GM12865 (cell line): ENCODE data around the gene TBC1D3G.
"Not testable (repeated sequence)": the region's sequence is repeated elsewhere in the genome, so short reads cannot be mapped to it uniquely, and the experiment has no call there.

ENCODE experiments used
- DNase-seq: peaks from one replicate; pipeline ENCODE4 v3.0.0; 2010; ENCODE audit warnings: low read depth
- H3K4me3 ChIP-seq: 2 replicates; pipeline ENCODE4 v1.5.1; 2011; ENCODE audit warnings: mild to moderate bottlenecking, low read depth, low read length, control low read depth

Gene TBC1D3G

DNA sequence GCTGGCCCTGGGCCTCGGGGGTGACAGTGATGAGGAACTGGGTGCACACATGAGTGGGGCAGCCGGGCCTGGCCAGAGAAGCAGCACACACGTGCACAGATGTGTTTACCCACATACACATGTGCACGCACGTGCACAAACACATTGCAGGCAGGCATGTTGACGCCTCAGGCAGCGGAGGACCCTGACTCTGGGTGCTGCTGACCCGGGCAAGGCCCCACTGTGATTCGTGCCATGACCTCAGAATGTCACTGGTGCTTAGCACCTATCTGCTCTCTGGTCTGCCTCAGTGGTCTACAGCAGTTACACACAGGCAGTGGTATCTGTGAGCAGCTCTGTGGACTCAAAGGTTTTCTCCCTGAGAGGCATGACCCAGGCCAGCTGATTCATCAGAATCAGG is at the start of gene TBC1D3G:
TSS of gene TBC1D3G (plus strand) at position 301 of the 400 bp plus-strand sequence. CDS start 1,528 bp downstream, outside the sequence.
- not testable (repeated sequence) for H3K4me3 ChIP-seq, DNase-seq

DNA sequence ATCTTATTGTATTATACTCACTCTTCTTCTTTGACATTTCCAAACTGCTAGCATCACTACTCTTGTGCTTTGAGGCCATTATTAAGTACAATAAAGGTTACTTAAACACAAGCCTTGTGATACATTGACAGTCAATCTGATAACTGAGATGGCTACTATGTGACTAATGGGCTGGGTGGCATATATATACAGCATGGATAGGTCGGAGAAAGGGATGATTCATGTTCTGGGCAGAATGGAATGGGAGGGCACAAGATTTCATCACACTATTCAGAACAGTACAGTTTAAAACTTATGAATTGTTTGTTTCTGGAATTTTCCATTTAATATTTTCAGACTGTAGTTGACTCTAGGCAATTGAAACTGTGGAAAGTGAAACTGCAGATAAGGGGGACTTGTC is 40.4 kb upstream of the TBC1D3G start:
- H3K4me3 ChIP-seq, DNase-seq: not testable (repeated sequence)

DNA sequence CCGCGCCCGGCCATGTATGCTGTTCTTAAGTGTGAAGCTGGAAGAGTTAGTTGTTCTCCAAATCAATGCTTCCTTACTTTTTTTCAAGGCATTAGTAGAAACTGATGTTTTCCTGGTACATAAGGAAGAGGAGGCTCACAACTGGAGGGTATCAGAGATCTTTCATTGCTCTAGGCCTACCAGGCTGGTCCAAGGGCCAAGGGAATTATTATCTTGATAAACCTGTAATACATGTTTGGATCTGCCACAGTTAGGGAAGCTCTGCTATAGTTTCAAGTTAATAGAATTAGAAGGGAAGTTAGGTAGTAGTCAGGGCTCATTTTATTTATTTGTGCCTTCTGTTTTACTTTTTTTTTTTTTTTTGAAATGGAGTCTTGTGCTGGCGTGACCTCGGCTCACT is 39.5 kb upstream of the TBC1D3G start:
- not testable (repeated sequence) for H3K4me3 ChIP-seq, DNase-seq

DNA sequence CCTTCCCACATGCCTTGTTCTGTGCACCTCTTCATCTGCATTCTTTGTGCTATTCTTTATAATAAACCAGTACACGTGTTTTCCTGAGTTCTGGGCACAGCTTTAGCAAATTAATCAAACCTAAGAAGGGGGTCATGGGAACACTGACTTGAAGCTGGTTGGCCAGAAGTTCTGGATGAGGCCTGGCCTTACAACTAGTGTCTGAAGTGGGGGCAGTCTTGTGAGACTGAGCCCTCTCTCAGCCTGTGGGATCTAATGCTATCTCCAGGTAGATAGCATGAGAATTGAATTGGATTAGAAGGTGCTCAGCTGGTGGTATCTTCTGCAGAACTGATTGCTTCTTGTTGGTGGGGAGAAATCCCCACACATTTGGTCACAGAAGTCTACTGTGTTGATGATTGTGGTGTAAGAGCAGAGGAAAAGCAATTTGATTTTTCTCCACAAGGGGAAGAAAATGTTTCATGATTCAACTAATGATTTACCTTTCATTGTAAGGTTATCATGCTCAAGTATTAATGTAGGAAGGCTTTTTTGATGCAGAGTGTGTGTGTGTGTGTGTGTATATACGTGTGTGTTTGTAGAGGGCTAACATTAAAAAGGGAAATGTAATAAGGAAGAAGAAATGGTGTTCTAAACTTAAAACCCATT is 33.6 kb upstream of the TBC1D3G start:
- not testable (repeated sequence) for H3K4me3 ChIP-seq, DNase-seq

DNA sequence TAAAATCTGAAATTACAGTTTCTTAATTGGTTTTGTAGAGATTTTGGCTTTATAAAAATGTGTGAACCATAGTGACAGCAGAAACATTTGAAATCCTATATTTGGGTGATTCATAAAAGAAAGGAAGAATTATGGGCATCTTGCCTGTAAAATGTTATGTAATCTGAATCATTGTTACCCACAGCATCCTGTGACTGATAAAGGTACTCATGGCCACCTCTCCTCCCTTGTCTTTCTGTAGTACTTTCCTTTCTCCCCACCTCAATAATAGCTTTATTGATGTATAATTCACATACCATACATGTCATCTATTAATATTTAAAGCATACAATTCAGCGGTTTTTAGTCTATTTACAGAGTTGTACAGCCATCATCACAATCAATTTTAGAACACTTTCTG is 28.5 kb upstream of the TBC1D3G start:
- not testable (repeated sequence) for H3K4me3 ChIP-seq, DNase-seq

DNA sequence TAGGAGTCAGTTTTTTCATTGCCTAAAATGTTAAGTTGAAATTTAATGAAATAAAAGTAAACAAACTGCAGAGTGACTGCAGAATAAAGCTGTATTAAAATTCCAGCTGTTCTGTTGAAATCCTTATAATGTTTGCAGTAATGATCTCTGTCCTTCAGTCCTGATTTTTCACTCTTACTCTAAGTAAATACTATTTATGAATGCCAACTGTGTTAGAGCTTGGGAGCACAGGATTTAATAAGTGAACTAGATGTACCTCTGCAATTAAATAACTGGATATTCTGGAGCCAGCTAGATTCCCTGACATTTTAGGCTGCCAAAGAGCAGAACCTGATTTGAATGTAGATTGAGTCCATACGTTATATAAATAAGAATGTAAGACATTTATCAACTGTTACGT is 7.9 kb upstream of the TBC1D3G start:
- not testable (repeated sequence) for DNase-seq, H3K4me3 ChIP-seq

DNA sequence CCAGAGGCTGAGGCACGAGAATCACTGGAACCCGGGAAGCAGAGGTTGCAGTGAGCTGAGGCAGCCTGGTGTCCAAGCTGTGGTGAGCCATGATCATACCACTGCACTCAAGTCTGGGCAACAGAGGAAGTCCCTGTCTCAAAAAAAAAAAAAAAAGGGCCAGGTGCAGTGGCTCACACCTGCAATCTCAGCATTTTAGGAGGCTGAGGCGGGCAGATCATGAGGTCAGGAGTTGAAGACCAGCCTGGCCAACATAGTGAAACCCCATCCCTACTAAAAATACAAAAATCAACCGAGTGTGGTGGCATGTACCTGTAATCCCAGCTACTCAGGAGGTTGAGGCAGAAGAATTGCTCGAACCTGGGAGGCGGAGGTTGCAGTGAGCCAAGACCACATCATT is 38.8 kb downstream of the TBC1D3G start:
- not testable (repeated sequence) for H3K4me3 ChIP-seq, DNase-seq

DNA sequence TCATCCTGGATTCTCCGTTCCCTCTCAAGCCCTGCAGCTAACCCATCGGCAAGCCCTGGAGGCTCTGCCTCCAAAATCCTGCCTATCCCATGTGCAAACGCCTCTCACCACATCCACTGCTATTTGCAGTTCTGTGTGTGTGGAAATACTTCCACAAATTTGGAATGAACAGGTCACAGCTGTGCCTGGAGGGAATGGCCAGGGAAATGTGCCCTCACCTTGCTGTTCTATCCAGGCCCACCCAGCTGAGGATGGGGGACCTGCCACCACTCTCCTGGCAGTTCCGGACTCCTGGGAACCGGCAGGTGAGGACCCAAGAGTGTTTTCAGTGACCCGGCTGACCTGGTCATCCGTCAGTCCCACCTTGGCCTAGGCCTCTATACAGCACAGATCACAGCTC is 52.3 kb downstream of the TBC1D3G start:
- H3K4me3 ChIP-seq, DNase-seq: not testable (repeated sequence)
